Measurements from ENCODE around the gene GTF2A2.

Gene GTF2A2

GRCh38 chr15:59687836-59688235 is 30.5 kb upstream of the GTF2A2 start:
- TF ChIP-seq, protein P1, sequence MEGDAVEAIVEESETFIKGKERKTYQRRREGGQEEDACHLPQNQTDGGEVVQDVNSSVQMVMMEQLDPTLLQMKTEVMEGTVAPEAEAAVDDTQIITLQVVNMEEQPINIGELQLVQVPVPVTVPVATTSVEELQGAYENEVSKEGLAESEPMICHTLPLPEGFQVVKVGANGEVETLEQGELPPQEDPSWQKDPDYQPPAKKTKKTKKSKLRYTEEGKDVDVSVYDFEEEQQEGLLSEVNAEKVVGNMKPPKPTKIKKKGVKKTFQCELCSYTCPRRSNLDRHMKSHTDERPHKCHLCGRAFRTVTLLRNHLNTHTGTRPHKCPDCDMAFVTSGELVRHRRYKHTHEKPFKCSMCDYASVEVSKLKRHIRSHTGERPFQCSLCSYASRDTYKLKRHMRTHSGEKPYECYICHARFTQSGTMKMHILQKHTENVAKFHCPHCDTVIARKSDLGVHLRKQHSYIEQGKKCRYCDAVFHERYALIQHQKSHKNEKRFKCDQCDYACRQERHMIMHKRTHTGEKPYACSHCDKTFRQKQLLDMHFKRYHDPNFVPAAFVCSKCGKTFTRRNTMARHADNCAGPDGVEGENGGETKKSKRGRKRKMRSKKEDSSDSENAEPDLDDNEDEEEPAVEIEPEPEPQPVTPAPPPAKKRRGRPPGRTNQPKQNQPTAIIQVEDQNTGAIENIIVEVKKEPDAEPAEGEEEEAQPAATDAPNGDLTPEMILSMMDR (IDR thresholded peaks at IDR 0.05; ENCODE audit: control extremely low read depth, extremely low read depth, low read depth, missing control alignments): no peak
- ChIA-PET POLR2A (no interaction called here), CTCF (interaction anchor here (1.0 to 1.4 kb wide), 2 partner anchors 39 to 638 kb away, joined by 3 read pairs; no protein-coding TSS in a partner anchor)
- peak; percentile 18 for DNase-seq (ENCODE audit: extremely low spot score)

DNA sequence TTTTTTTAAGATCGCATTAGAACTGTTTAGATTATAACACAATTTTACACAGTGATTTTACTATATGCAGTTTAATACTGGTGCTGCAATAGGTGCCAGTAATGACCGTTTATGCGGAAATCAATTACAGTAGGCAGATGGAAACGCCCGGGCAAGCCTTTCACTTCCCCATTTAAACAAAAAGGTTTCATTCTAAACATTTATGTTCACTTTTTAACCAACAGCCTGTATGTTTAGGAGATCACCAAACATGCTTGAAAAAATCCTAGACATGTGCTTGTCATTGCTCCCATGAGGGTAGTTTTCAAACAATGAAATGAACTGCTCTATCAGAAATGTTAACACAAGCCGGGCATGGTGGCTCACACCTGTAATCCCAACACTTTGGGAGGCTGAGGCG is 29.1 kb upstream of the GTF2A2 start:
- CTCF ChIA-PET: no interaction called here
- DNase-seq (ENCODE audit: extremely low spot score): peak; percentile 50
- TF ChIP-seq, protein P1 (IDR thresholded peaks at IDR 0.05; ENCODE audit: control extremely low read depth, extremely low read depth, low read depth, missing control alignments): no peak
- POLR2A ChIA-PET: no interaction called here

DNA sequence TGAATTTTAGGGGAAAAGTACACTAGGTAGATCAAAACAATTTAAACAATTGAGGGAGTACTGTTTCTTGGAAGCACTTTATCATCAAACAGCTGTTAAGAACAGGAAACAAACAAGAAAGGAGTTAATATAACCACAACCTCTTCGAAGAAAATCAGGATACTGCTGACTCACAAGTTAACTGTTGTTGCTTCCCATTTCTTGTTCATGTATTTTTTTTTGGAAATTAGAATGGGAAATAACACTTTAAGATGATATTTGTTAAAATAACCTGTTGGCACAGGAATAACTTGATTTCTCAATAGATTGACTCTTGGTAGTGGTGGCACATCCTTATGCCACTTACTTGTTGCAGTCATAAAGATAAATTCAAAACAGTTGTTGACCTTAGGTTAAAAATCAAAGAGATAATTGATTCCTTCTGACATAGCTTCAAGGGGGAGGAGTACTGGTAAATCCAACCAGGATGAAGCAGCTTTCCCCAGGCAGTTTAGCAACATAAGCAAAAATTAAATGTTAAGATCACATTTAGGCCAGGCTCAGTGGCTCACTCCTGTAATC is 28.5 kb upstream of the GTF2A2 start:
- ChIA-PET CTCF (interaction anchor here (1.3 kb wide), 1 partner anchor 16 kb away, joined by 4 read pairs; no protein-coding TSS in a partner anchor), POLR2A (no interaction called here)
- TF ChIP-seq, protein P1 (IDR thresholded peaks at IDR 0.05; ENCODE audit: control extremely low read depth, extremely low read depth, low read depth, missing control alignments): no peak
- no peak for DNase-seq (ENCODE audit: extremely low spot score)

DNA sequence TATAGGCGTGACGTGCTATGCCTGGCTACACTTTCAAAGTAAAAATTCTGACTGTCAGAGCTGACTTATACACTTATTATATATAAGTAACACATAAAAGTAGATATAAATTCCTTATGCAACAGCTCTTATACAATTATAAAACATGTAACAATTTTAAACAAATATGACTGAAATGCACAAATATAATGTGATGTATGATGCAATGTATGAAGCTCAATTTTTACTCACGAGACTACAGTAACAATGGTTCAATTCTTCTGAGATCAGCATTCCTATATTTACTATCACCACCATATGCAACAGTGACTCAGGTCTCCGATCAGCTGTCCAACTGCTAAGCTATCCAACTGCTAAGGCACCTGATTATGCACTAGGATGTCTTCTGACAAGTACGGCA is 23.6 kb upstream of the GTF2A2 start:
- CTCF ChIA-PET: interaction anchor here (0.9 to 1.7 kb wide), 5 partner anchors 13 to 148 kb away, joined by 3 to 5 read pairs (median 4); no protein-coding TSS in a partner anchor
- POLR2A ChIA-PET: no interaction called here
- TF ChIP-seq, protein P1 (IDR thresholded peaks at IDR 0.05; ENCODE audit: control extremely low read depth, extremely low read depth, low read depth, missing control alignments): no peak
- no peak for DNase-seq (ENCODE audit: extremely low spot score)

GRCh38 chr15:59680346-59680745 is 23.0 kb upstream of the GTF2A2 start:
- CTCF ChIA-PET: interaction anchor here (0.9 to 1.3 kb wide), 3 partner anchors 14 to 148 kb away, joined by 3 to 5 read pairs (median 4); no protein-coding TSS in a partner anchor
- POLR2A ChIA-PET: interaction anchor here (0.7 kb wide), 1 partner anchor 577 kb away, joined by 7 read pairs; no protein-coding TSS in a partner anchor
- TF ChIP-seq, protein P1 (IDR thresholded peaks at IDR 0.05; ENCODE audit: control extremely low read depth, extremely low read depth, low read depth, missing control alignments): no peak
- DNase-seq (ENCODE audit: extremely low spot score): no peak

GRCh38 chr15:59678620-59679019 is 21.3 kb upstream of the GTF2A2 start:
- TF ChIP-seq, protein P1 (IDR thresholded peaks at IDR 0.05; ENCODE audit: control extremely low read depth, extremely low read depth, low read depth, missing control alignments): no peak
- ChIA-PET CTCF (interaction anchor here (1.2 kb wide), 1 partner anchor 146 kb away, joined by 3 read pairs; no protein-coding TSS in a partner anchor), POLR2A (no interaction called here)

More at GRCh38 chr15:59678620-59679019, 21.3 kb upstream of the GTF2A2 start:
- no peak for DNase-seq (ENCODE audit: extremely low spot score)
